Fibroblast of skin of right biceps (primary cell): Measurements from ENCODE around the gene CFAP141.
"Not testable (repeated sequence)": the region's sequence is repeated elsewhere in the genome, so short reads cannot be mapped to it uniquely, and the experiment has no call there.

Experiments used
- DNase-seq: peaks from one replicate; pipeline ENCODE4 v3.0.0-alpha.2; 2013

CFAP141 gene

DNA sequence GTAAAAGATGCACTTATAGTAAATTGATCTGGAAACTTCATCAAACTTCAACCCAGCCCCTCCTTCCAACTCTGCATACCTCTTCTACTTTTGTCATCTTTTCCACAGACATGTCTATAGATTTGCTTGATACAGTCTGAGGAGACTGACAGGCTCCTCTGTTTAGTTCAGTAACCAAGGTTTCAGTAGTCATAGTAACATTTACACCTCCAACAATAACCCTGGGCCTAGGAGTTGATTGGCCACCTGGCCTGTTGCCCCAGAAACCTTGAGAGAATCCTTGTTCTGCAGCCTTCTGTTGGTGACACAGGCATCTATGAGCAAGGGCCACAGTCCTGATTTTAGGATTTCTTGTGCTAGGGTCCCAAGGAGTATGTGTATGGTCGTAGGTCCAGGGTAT is at the start of gene CFAP141:
CFAP141 (minus strand) TSS at position 138 of the 400 bp plus-strand sequence; CDS start at position 112, 26 bp downstream.
- no peak for DNase-seq

DNA sequence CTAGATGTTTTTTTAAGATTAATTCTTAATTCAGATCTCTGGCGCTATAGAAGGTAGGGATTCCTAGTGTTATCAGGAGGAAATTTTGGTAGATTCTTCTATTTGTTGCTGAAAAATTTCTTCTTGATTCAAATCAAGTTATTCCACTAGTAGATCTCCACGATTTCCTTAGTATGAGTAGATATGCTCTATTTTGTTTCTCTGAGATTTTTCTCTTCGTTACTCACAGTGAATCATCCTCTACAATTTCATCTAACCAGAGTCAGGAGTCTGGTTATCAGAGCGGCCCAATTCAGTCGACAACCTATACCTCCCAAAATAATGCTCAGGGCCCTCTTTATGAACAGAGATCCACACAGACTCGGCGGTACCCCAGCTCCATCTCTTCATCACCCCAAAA is 47.5 kb upstream of the CFAP141 start:
- DNase-seq, result no peak

- DNase-seq, result no peak
Measured at GRCh38 chr1:154241703-154242351, 35.7 kb upstream of the CFAP141 start.

- no peak for DNase-seq
Measured at GRCh38 chr1:154240294-154240833, 34.2 kb upstream of the CFAP141 start.

DNA sequence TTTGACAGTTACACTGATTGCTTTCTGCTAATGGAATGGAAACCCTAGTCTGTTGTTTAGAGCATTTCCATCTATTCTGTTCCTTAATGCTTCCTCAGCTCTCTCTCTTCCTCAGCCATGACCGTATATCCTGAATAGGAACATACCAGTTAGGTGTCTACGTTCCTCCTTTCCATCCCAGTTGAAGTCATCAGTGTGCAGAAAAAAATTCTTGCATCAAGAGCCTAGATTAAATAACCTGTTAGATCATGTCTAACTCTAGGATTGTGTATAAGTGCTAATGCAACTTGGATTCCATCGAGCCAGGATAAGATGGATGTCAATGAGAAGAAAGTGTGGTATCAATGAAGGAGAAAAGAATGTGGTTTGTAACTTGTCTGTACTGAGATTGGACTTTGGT is 33.4 kb upstream of the CFAP141 start:
- no peak for DNase-seq

- no peak for DNase-seq
Measured at GRCh38 chr1:154237880-154238506, 31.9 kb upstream of the CFAP141 start.

GRCh38 chr1:154237435-154237834 is 31.3 kb upstream of the CFAP141 start:
- DNase-seq, result no peak

- no peak for DNase-seq
Measured at GRCh38 chr1:154236855-154237254, 30.7 kb upstream of the CFAP141 start.

- DNase-seq, result not testable (repeated sequence)
Measured at GRCh38 chr1:154233127-154233526, 27.0 kb upstream of the CFAP141 start.

DNA sequence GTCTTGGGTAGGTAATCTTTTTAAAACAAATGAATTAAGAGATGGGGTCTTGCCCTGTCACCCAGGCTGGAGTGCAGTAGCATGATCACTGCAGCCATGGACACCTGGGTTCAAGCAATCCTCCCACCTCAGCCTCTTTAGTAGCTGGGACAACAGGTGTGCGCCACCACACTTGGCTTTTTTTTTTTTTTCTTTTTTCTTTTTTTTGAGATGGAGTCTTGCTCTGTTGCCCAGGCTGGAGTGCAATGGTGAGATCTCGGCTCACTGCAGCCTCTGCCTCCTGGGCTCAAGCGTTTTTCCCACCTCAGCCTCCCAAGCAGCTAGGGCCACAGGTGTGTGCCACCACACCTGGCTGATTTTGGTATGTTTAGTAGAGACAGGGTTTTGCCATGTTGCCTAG is 25.0 kb upstream of the CFAP141 start:
- not testable (repeated sequence) for DNase-seq

- DNase-seq, result no peak
Measured at GRCh38 chr1:154225370-154225769, 19.2 kb upstream of the CFAP141 start.

DNA sequence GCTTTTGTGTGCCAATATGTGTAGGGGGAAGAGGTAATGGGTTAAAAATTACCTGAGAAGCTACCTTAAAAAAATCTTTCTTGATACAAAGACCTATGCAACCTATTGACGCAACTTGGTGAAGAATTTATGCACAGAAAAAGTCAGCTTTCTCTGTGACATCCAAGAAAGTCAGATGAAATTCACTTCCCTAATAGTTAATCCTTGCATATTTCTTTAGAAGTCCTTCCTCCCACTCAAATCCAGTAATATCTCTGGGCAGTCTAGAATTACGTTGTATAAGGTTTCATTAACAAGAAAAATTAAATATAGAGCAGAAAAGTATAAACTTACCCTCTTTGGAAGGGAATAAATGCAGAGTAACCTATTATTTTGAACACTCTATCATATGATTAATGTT is 17.5 kb upstream of the CFAP141 start:
- no peak for DNase-seq

- DNase-seq, result no peak
Measured at GRCh38 chr1:154222918-154223317, 16.8 kb upstream of the CFAP141 start.

DNA sequence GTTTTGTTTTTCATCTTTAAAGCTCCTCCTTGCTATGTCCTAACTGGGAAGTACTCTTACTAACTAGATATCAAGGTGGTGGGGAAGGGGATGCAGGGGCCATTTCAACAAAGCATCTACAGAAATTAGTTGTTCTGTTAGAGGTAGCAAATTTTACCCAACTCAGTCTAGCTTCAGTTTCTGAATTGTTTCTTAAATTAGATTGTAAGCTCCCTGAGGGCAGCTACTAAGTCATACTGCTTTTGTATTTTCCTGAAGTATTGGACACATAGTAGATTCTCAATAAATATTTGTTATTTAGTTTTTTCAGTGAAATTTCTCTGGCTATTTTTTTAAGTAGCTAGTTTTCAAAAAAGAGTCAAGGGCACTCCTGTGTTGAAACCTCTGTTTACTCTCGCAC is 16.4 kb upstream of the CFAP141 start:
- DNase-seq, result no peak

GRCh38 chr1:154221278-154222001 is 15.3 kb upstream of the CFAP141 start:
- DNase-seq, result peak; percentile 59

DNA sequence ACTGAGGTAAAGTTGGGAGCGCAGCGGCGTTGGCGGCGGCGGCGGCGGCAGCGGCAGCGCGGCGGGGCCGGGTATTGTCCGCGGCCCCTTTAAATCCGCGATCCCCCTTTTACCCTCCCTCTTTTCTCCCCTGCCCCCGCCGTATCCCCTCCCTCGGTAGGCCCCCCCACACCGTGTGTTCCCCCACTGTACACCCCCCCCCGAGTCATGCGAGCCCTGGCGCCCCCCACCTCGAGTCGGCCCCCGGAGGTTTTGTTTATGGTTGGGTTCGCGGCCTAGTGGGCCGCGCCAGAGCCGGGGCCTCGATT is 14.8 kb upstream of the CFAP141 start:
- DNase-seq, result no peak

GRCh38 chr1:154220071-154220969 is 14.2 kb upstream of the CFAP141 start, which contains the start of gene UBAP2L:
Gene UBAP2L (plus strand): TSS chr1:154220955. CDS start chr1:154225124, 4,169 bp downstream.
- peak; percentile 100 for DNase-seq

GRCh38 chr1:154219541-154219940 is 13.4 kb upstream of the CFAP141 start:
- peak; percentile 11 for DNase-seq

GRCh38 chr1:154218545-154218944 is 12.4 kb upstream of the CFAP141 start:
- DNase-seq, result no peak

DNA sequence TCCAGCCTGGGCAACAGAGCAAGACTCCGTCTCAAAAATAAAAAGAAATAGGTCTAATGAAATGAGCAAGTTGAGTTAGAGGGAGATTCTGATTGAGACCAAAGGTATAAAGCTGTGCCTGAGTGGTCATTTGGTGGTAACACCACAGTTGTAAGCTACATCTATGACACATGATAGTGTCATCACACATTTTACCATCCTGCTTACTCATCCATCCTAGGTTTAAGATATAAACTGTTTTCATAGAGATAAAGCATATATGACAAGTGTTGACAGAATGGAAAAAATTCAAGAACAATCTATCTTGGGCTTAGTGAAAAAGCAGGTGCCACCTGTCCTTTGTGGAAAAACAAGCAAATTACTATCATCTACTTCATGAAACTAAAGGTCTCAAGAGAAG is 7.1 kb upstream of the CFAP141 start:
- DNase-seq, result peak; percentile 55

- no peak for DNase-seq
Measured at GRCh38 chr1:154212083-154212482, 6.0 kb upstream of the CFAP141 start.

DNA sequence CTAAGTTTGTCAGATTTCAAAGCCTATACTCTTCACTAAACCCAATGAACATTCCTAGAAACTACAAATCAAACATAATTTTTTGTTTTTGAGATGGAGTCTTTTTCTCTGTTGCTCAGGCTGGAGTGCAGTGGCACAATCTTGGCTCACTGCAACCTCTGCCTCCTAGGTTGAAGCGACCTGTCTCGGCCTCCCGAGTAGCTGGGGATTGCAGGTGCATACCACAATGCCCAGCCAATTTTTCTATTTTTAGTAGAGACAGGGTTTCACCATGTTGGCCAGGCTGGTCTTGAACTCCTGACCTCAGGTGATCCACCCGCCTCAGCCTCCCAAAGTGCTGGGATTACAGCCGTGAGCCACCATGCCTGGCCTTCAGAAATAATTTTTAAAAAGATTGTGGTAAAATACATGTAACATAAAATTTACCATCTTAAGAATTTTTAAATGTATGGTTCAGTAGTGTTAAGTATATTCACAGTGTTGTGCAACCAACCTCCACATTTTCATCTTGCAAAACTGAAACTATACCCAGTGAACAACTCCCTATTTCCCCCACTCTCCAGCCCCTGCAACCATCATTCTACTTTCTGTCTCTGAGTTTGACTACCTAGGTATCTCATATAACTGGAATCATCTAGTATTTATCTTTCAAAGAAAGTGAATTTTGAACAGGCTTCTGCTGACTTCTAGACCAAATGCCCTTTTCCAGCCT is 2.7 kb upstream of the CFAP141 start:
- no peak for DNase-seq
